Suprapubic skin (tissue), 4 donors: ENCODE data around the gene TRIAP1.

Experiments
- EP300 ChIP-seq: sonication (generic); formaldehyde crosslinking; IDR thresholded peaks from one replicate; pipeline ENCODE4 v1.6.1; 2017; ENCODE audit warnings: antibody characterized with exemption
- POLR2A ChIP-seq, 2 donors: fragments of 450-650 bp; IDR thresholded peaks; one replicate each; pipeline ENCODE4 v1.6.1; 2017; ENCODE audit warnings: antibody characterized with exemption in 2 of 2, mild to moderate bottlenecking in 2 of 2, moderate library complexity in 2 of 2
- POLR2AphosphoS5 ChIP-seq, 3 donors: sonication (generic); formaldehyde crosslinking; IDR thresholded peaks; one replicate each; pipeline ENCODE4 v1.6.1; 2017; ENCODE audit warnings: antibody characterized with exemption in 3 of 3
- TF ChIP-seq, protein P1 (sequence below), 2 donors: fragments of 200-600 bp in 1 of 2; fragments of 450-650 bp in 1 of 2; sonication (generic) in 1 of 2; IDR thresholded peaks; one replicate each; pipeline ENCODE4 v1.5.1; 2016 to 2019; ENCODE audit warnings: antibody characterized with exemption in 2 of 2, mild to moderate bottlenecking in 1 of 2, moderate library complexity in 1 of 2

DNA sequence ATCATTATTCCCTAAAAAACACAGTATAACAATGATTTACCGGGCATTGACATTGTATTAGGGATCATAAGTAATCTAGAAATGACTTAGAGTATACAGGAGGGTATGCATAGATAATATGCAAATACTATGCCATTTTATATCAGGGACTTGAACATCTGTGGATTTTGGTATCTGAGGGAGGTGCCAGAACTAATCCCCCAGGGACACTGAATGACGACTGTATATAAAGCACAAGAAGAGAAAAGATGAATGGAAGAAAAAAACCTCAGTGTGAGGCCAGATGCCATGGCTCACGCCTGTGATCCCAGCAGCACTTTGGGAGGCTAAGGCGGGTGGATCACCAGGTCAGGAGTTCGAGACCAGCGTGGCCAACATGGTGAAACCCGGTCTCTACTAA is 33.8 kb downstream of the TRIAP1 start:
- TF ChIP-seq, protein P1, sequence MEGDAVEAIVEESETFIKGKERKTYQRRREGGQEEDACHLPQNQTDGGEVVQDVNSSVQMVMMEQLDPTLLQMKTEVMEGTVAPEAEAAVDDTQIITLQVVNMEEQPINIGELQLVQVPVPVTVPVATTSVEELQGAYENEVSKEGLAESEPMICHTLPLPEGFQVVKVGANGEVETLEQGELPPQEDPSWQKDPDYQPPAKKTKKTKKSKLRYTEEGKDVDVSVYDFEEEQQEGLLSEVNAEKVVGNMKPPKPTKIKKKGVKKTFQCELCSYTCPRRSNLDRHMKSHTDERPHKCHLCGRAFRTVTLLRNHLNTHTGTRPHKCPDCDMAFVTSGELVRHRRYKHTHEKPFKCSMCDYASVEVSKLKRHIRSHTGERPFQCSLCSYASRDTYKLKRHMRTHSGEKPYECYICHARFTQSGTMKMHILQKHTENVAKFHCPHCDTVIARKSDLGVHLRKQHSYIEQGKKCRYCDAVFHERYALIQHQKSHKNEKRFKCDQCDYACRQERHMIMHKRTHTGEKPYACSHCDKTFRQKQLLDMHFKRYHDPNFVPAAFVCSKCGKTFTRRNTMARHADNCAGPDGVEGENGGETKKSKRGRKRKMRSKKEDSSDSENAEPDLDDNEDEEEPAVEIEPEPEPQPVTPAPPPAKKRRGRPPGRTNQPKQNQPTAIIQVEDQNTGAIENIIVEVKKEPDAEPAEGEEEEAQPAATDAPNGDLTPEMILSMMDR (IDR thresholded peaks at IDR 0.05) = no peak
- TF ChIP-seq POLR2AphosphoS5 (IDR thresholded peaks at IDR 0.05) = no peak
- no peak for TF ChIP-seq POLR2A (IDR thresholded peaks at IDR 0.05)
- no peak for TF ChIP-seq EP300
